ENCODE measurements around the gene ATF6.

ATF6 gene

GRCh38 chr1:161981126-161981525 lies 215.0 kb downstream of the ATF6 start:
- Histone ChIP-seq H3K9ac (ENCODE audit: insufficient read length) (no peak overlapping the region), H3K36me3 (ENCODE audit: insufficient read depth, low read length) (no peaks in the 10 kb centered on the region), H3K4me3 (no peak overlapping the region), H3K27ac (no peak overlapping the region), H3K9me3 (ENCODE audit: low read depth, low read length) (no peaks in the 10 kb centered on the region)
- DNase-seq (ENCODE audit: low read depth, low spot score), result no peak
- TF ChIP-seq EZH2 (IDR thresholded peaks at IDR 0.05), result no peak
- no peak for TF ChIP-seq POLR2AphosphoS5 (IDR thresholded peaks at IDR 0.05; ENCODE audit: borderline replicate concordance, low read depth, low read length)
- TF ChIP-seq FOXP2 (optimal IDR thresholded peaks at IDR 0.05; ENCODE audit: control extremely low read depth, extremely low read length, insufficient read depth), result no peak

GRCh38 chr1:161981735-161982506 lies 215.8 kb downstream of the ATF6 start:
- Histone ChIP-seq H3K27ac (no peak overlapping the region), H3K36me3 (ENCODE audit: insufficient read depth, low read length) (no peaks in the 10 kb centered on the region), H3K9me3 (ENCODE audit: low read depth, low read length) (no peaks in the 10 kb centered on the region), H3K4me3 (no peak overlapping the region), H3K9ac (ENCODE audit: insufficient read length) (no peak overlapping the region)
- no peak for DNase-seq (ENCODE audit: low read depth, low spot score)
- TF ChIP-seq FOXP2 (optimal IDR thresholded peaks at IDR 0.05; ENCODE audit: control extremely low read depth, extremely low read length, insufficient read depth), result no peak
- no peak for TF ChIP-seq POLR2AphosphoS5 (IDR thresholded peaks at IDR 0.05; ENCODE audit: borderline replicate concordance, low read depth, low read length)
- no peak for TF ChIP-seq EZH2 (IDR thresholded peaks at IDR 0.05)

- Histone ChIP-seq H3K27ac (no peak overlapping the region), H3K4me3 (no peak overlapping the region), H3K9ac (ENCODE audit: insufficient read length) (no peak overlapping the region), H3K36me3 (ENCODE audit: insufficient read depth, low read length) (no peaks in the 10 kb centered on the region), H3K9me3 (ENCODE audit: low read depth, low read length) (no peaks in the 10 kb centered on the region)
- no peak for TF ChIP-seq FOXP2 (optimal IDR thresholded peaks at IDR 0.05; ENCODE audit: control extremely low read depth, extremely low read length, insufficient read depth)
- no peak for TF ChIP-seq POLR2AphosphoS5 (IDR thresholded peaks at IDR 0.05; ENCODE audit: borderline replicate concordance, low read depth, low read length)
- TF ChIP-seq EZH2 (IDR thresholded peaks at IDR 0.05), result no peak
- no peak for DNase-seq (ENCODE audit: low read depth, low spot score)
Observed at GRCh38 chr1:161982507-161982895, 216.4 kb downstream of the ATF6 start.

- H3K36me3 ChIP-seq (ENCODE audit: insufficient read depth, low read length), result no peaks in the 10 kb centered on the region
- H3K27ac ChIP-seq, result no peak overlapping the region
- no peak overlapping the region for H3K4me3 ChIP-seq
- no peak for TF ChIP-seq EZH2 (IDR thresholded peaks at IDR 0.05)
- TF ChIP-seq POLR2AphosphoS5 (IDR thresholded peaks at IDR 0.05; ENCODE audit: borderline replicate concordance, low read depth, low read length), result no peak
- TF ChIP-seq FOXP2 (optimal IDR thresholded peaks at IDR 0.05; ENCODE audit: control extremely low read depth, extremely low read length, insufficient read depth), result no peak
- no peak overlapping the region for H3K9ac ChIP-seq (ENCODE audit: insufficient read length)
- DNase-seq (ENCODE audit: low read depth, low spot score), result no peak
- no peaks in the 10 kb centered on the region for H3K9me3 ChIP-seq (ENCODE audit: low read depth, low read length)
Observed at GRCh38 chr1:161982917-161983316, 216.8 kb downstream of the ATF6 start.

- no peak overlapping the region for H3K4me3 ChIP-seq
- no peak for TF ChIP-seq POLR2AphosphoS5 (IDR thresholded peaks at IDR 0.05; ENCODE audit: borderline replicate concordance, low read depth, low read length)
- no peak for TF ChIP-seq EZH2 (IDR thresholded peaks at IDR 0.05)
- TF ChIP-seq FOXP2 (optimal IDR thresholded peaks at IDR 0.05; ENCODE audit: control extremely low read depth, extremely low read length, insufficient read depth), result no peak
- no peak for DNase-seq (ENCODE audit: low read depth, low spot score)
- H3K9ac ChIP-seq (ENCODE audit: insufficient read length), result no peak overlapping the region
- H3K36me3 ChIP-seq (ENCODE audit: insufficient read depth, low read length), result no peaks in the 10 kb centered on the region
- H3K27ac ChIP-seq, result no peak overlapping the region
- no peaks in the 10 kb centered on the region for H3K9me3 ChIP-seq (ENCODE audit: low read depth, low read length)
Observed at GRCh38 chr1:161983725-161984124, 217.6 kb downstream of the ATF6 start.

- Histone ChIP-seq H3K4me3 (no peak overlapping the region), H3K9me3 (ENCODE audit: low read depth, low read length) (no peaks in the 10 kb centered on the region), H3K9ac (ENCODE audit: insufficient read length) (no peak overlapping the region), H3K27ac (no peak overlapping the region), H3K36me3 (ENCODE audit: insufficient read depth, low read length) (no peaks in the 10 kb centered on the region)
- TF ChIP-seq FOXP2 (optimal IDR thresholded peaks at IDR 0.05; ENCODE audit: control extremely low read depth, extremely low read length, insufficient read depth) (no peak), POLR2AphosphoS5 (IDR thresholded peaks at IDR 0.05; ENCODE audit: borderline replicate concordance, low read depth, low read length) (no peak), EZH2 (IDR thresholded peaks at IDR 0.05) (no peak)
- DNase-seq (ENCODE audit: low read depth, low spot score), result no peak
Observed at GRCh38 chr1:161985301-161985822, 219.2 kb downstream of the ATF6 start.

GRCh38 chr1:161986328-161986727 lies 220.2 kb downstream of the ATF6 start:
- Histone ChIP-seq H3K36me3 (ENCODE audit: insufficient read depth, low read length) (no peaks in the 10 kb centered on the region), H3K9me3 (ENCODE audit: low read depth, low read length) (no peaks in the 10 kb centered on the region), H3K4me3 (no peak overlapping the region), H3K9ac (ENCODE audit: insufficient read length) (no peak overlapping the region), H3K27ac (no peak overlapping the region)
- TF ChIP-seq EZH2 (IDR thresholded peaks at IDR 0.05) (no peak), FOXP2 (optimal IDR thresholded peaks at IDR 0.05; ENCODE audit: control extremely low read depth, extremely low read length, insufficient read depth) (no peak), POLR2AphosphoS5 (IDR thresholded peaks at IDR 0.05; ENCODE audit: borderline replicate concordance, low read depth, low read length) (no peak)
- DNase-seq (ENCODE audit: low read depth, low spot score), result no peak

GRCh38 chr1:161987303-161987702 lies 221.2 kb downstream of the ATF6 start:
- H3K9ac ChIP-seq (ENCODE audit: insufficient read length), result no peak overlapping the region
- no peak overlapping the region for H3K4me3 ChIP-seq
- no peaks in the 10 kb centered on the region for H3K9me3 ChIP-seq (ENCODE audit: low read depth, low read length)
- no peaks in the 10 kb centered on the region for H3K36me3 ChIP-seq (ENCODE audit: insufficient read depth, low read length)
- DNase-seq (ENCODE audit: low read depth, low spot score), result no peak
- no peak for TF ChIP-seq FOXP2 (optimal IDR thresholded peaks at IDR 0.05; ENCODE audit: control extremely low read depth, extremely low read length, insufficient read depth)
- TF ChIP-seq POLR2AphosphoS5 (IDR thresholded peaks at IDR 0.05; ENCODE audit: borderline replicate concordance, low read depth, low read length), result no peak
- TF ChIP-seq EZH2 (IDR thresholded peaks at IDR 0.05), result no peak
- no peak overlapping the region for H3K27ac ChIP-seq
